ENCODE results near the gene SCART1. TPM values are rescaled to one million over a fixed set of nuclear protein-coding genes. Genes with fewer than 3 reads are reported as not detected.
"Not testable (repeated sequence)": the region's sequence is repeated elsewhere in the genome, so short reads cannot be mapped to it uniquely, and the experiment has no call there.

Gene SCART1
- total RNA-seq, 1 experiment from 2014 or later: 0.57 TPM

DNA sequence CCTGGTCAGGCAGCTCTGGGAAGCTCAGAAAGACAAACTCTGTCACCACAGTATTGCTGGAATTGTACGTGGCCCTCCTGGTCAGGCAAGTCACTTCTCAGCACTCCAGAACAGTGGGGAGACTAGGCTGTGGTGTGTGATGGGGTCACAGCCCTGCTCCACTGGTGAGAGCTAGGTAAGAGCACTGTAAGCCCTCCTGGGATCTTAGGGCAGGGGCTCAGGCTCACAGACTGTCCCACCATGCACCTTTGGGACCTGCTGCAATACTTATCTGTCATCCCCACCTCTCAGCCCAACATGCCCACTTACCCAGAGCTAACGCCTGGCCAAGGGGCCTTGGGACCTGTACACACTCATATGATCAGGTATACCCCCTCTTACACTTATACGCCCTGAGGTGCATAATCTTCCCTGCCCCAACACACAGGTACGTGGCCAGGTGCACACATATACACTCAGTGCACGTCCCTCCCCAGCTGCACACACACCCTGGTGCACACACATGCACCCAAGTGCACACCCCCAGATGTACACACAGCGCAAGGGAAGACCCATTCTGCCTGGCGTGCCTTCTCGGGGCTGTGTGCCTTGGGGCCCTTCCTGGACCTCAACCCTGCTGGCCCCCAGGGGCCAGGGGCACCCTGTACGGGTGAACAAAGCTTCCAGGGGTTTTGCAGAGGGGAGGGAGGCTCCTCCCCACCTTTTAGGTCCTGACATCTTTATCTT is 21.7 kb upstream of the SCART1 start:
- not testable (repeated sequence) for DNase-seq (ENCODE audit: low read depth)

DNA sequence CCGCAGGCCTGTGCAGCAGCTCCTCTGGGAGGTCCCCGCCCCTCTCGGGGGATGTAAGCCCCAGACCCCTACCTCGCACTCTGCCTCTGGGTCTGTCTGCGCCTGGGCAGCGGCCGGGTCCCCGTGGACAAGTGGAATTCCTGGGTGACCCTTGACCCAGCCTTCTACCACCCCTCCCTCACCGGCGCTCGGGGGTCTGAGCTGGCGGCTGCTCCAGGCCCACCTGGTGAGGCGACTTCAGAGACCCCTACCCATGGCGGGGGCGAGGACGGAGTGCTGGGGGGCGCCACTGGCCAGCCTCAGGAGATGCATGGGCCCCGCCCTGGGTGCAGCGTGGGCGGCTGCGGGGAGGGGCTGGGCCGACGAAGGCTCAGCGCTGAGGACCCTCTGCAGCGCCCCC is 21.0 kb upstream of the SCART1 start:
- not testable (repeated sequence) for DNase-seq (ENCODE audit: low read depth)

DNA sequence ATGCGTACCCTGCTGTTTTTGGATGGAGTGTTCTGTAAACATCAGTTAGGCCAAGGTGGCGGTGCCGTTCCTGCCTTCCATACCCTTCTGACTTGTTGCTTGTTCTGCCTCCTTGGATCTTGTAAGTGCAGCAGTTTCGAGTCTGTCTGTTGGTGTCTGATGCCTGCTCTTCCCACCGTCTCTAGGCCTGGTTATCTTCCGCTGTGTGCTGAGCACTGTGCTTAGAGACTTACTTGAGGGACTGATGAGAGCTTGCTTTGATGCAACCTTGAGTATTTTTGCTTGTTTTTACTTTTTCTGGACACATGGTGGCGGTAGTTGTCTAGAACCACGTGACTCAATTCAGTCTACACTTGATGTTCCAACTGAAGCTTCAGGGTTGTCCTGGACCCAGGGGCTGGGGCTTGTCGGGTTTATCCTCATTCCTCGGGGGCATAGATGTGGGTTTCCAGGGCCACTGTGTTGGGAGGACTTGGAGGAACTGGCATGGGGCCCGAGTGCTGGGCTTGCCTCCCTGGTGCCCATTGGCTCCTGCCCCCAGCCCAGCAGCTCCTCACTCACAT is 15.0 kb upstream of the SCART1 start:
- peak; percentile 39 for DNase-seq (ENCODE audit: low read depth)

DNA sequence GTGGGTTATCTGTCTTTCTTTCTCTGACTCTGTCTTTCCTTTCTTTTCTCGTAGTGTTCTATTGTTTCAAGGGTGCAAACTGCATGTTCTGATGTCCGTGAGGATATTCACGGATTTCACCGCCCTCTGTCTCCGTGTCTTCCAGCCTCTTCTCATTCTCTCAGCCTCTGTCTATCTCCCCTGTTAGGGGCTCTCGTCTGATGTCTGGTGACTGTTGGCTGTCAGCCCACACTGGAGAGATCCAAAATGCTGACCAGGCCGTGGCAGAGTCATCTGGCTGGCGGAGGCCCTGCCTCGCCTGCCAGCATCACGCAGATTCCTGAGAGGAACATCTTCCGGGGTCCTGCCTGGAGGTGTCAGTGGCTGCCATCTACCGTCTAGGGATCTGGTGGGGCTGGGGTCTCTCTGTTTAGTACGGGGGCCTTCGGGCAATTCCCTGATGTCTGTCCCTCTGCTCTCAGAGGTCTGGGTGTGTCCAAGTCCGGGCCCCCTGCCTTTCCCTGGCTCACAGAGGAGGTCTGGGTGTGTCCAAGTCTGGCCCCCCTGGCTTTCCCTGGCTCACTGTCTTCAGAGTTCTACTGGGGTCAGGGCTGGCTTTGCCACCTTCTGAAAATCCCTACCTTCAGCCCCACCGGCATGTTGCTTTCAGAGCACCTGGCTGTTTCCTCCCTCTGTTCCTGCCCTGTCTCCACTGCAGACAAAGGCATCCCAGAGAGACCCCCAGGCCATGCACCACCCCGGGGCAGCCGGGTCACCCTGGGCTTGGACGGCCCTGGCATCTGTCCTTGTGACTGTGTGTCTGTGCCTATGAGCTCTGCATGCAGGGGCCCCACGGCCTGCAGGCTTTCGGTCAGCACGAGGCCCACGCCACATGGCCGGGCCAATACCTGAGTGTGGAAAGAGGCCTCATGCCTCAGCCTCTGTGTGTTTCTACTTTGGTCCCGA is 14.0 kb upstream of the SCART1 start:
- DNase-seq (ENCODE audit: low read depth): no peak

DNA sequence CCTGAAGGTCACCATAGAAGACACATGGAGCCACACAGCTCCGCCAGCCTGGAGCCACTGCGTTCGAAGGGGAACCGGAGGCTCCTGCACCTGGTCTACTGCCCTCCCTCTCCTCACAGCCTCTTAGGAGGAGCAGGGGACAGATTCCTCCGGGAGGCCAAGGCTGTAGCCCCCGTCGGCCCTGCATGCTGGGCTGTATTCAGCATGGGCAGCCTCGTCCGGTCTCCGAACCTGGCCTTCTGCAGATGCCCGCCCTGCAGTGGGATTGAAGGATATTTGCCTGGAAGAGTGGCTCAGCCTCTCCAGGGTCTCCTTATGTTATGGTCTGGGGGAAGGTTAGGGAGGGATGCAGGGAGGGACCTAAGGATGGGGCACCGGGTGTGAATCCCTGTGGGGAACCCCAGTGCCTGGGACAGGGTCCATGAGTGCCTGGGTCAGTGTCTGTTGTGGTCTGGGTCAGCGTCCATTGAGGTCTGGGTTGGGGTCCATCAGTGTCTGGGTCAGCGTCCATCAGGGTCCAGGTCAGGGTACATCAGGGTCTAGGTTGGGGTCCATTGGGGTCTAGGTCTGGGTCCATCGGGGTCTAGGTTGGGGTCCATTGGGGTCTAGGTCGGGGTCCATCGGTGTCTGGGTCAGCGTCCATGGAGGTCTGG is 13.0 kb upstream of the SCART1 start:
- DNase-seq (ENCODE audit: low read depth): no peak

DNA sequence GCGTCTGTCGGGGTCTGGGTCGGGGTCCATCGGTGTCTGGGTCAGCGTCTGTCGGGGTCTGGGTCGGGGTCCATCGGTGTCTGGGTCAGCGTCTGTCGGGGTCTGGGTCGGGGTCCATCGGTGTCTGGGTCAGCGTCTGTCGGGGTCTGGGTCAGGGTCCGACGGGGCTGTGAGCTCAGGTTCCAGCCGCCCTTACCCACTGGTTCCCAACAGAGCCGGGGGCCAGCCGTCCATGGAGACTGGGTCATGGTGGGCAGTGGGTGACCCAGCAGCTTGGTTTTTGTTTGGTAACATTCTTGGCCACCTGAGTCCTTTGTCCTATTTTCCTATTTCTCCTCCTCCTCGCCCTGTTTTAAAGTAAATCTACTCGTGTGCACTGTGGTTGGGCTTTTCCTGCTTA is 12.4 kb upstream of the SCART1 start:
- not testable (repeated sequence) for DNase-seq (ENCODE audit: low read depth)

DNA sequence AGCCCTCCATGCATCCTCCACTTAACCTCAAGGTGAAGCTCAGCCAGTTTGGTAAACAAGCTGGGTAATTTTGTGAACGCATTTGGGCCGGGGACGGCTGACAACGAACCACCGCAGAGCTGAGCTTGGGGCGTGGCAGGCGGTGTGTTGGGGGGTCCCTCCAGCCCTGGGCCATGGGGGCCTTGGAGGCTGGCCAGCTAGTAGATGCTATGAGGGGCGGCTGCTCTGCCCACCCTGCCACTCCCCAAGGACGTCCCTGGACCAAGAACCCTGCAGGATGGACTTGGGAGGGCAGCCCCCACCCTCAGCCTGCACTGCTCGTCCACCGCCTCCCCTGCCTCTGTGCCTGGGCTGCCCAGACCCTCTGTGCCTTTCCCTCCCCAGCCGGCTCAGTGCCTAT is 12.0 kb upstream of the SCART1 start:
- no peak for DNase-seq (ENCODE audit: low read depth)

DNA sequence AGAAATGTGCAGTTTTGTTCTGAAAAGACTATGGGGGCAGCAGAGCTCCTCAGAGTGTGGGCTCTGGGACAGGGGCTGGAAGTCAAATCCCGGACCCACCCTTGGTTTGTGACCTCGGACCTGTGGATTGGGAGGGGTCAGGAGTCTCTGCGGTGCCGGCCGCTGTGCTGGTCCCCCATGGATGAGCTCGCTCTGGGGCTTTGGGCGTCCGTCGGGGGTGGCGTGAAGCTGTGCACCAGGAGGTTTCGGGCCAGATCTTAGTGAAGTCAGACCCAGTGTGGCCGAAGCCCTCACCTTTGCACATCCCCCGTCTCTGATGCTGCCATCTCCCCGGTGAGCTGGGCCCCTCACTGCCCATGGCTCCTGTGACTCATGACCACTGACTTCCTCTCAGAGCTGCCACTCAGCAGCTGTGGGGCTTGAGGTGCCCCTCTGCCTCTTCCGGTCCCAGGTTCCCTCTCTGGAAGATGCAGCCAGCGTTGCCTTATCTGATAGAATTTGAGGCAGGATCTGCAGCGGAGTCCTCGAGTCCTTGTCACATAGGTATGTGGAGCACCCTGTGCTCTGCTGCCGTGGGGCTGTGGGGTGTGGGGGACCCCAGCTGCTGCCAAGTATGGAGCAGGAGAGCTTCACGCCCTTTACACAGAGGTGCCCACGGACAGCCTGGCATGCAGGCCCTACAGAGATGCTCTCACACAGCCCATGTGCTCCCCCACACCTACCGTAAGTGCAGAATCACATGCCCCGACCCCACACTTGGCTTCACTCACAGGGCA is 11.4 kb upstream of the SCART1 start:
- DNase-seq (ENCODE audit: low read depth): no peak

DNA sequence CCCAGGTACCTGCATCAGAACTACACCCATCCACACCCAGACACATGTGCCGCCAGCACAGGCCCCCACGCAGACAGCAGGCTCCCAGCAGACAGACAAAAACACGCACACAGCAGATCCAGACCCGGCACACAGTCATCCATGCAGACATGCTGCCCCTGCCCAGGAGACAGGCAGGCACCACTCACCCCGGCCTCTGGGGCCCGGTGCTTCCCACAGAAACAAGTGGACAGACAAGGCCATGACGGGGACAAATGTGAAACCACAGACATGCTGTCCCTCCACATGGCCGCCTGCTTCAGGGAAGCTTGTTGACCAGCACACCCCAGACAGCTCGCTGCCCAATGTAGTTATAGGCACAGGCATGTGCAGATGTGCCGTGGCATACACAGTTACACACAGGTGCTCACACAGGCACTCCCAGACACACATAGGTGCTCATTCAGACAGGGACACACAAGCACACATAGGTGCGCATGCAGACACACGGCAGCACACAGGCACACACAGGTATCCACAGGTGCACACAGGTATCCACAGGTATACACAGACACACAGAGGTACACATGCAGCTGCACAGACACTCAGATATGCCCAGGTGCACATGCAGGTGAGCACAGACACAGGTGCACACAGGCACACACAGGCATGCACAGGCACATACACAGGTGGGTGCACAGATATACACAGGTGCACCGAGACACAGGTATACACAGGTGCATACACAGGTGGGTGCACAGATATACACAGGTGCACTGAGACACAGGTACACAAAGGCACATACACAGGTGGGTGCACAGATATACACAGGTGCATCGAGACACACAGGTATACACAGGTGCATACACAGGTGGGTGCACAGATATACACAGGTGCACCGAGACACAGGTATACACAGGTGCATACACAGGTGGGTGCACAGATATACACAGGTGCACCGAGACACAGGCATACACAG is 10.5 kb upstream of the SCART1 start:
- DNase-seq (ENCODE audit: low read depth): no peak

DNA sequence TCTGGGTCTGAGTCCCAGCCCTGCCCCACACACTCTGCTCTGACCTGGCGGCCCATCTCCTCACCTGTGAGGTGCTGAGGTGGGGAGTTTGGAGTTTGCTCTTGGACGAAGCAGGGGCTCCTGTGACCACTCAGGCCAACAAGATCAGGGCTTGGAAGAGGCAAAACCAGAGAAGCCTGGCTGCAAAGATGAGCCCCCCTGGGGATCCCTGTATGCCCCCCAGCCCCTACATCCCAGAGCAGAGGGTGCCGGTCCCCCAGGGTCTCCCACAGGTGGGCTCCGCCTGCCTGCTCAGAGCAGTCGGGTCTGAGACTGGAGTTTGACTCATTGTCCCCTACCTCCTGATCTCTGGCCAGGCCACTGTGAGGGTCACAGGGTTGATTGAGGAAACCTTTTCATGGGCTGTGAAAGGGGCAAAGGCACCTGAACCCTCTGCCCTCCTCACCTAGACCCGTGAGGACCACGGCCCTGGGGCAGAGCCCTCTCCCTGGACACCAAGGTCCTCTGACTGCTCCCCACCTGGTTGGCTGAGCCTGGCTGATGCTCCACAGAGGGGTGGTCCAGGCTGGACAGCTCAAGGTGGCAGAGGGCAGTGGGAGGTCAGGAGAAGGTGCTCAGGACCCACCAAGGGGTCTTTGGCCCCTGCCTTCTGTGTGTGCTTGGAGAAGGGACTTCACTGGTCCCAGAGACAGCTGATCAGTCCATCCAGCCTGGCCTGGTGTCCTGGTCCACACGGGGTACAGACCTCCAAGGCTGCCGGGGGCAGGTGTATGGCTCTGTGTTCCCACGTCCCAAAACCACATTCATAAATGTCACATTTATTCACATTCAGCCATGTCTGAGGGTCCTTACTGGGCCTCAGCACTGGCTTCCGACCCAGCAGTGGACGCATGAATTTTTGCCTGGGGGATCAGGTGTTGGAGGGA is 9.1 kb upstream of the SCART1 start:
- DNase-seq (ENCODE audit: low read depth): no peak

DNA sequence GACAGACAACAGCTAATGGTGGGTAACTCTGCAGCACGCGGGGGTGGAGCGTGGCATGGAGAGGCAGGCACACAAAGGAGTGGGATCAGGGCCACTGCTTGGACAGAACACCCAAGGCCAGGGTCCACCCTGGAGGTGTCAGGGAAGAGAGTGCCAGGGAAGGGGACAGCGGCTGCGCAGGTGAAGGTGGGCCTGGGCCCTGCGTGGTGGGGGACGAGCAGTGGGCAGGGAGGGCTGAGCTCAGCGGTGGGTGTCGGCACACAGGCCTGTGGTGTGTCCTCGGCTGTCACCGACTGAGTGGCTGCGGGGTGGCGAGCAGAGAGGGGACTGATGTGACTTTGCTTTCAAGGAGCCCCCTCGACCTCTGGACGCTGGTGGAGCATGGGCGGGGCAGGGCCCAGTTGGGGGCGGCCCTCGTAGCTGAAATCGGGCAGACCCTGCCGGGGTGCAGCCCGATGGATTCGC is 8.4 kb upstream of the SCART1 start:
- DNase-seq (ENCODE audit: low read depth): no peak

DNA sequence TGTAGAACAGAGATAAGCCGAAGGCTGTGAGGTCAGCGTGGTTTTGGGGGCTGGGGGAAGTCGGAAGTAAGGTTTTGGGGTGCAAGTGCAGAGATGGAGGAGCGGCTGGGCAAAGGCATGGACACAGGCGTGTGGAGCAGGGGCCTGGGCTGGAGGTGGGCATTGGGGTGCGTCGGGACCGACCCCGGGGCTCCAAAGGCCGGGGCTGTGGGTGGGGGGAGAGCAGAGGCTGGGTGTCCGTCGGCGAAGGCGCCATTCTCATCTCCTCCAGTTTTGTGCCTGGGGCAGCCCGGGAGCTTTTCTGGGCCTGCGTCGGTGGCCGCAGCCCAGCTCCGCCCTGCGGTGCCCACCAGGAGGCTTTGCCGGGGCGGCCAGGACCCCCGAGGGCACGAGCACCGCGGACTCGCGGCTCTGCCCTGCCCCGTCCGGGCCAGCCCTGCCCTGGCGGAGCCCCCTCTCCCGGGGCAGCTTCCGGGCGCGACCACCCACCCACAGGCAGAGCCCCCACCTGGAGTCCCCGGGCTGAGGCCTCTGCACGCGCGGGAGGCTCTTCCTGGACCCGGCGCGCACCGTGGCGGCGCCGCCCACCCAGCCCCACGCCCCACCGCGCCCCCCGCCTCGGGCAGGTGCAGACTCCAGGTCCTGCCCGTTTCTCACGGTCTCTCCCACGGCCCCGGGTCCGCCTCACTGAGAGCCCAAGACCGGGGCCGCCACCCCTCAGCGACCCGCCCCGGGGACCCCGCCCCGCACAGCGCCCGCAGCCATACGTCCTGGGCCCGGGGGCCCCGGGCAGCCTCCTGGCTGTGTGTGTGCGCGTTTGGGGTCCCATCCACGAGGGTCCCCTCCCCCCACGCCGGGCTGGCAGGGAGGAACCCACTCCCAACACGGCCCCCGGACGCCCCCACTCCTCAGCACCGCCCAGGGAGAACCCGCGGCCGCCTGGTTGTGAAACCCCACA is 7.7 kb upstream of the SCART1 start:
- DNase-seq (ENCODE audit: low read depth): no peak

DNA sequence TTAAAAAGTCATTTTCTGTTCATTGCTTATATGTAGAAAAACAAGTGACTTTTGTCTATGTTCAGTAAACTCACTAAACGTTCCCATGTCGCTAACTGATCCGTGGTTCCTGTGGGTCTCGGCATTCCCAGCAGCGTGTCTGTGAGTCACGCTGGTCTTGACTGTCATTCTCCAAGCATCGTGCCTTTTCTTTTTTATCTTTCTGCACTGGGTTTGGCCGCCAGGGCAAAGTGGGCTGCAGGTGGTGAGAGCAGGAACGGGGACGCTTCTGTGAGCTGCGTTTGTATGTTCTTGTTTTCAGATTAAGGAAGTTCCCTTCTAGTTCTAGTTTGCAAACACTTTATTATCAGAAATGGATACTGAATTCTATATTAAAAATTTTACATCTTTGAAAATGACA is 6.8 kb upstream of the SCART1 start:
- DNase-seq (ENCODE audit: low read depth): no peak

DNA sequence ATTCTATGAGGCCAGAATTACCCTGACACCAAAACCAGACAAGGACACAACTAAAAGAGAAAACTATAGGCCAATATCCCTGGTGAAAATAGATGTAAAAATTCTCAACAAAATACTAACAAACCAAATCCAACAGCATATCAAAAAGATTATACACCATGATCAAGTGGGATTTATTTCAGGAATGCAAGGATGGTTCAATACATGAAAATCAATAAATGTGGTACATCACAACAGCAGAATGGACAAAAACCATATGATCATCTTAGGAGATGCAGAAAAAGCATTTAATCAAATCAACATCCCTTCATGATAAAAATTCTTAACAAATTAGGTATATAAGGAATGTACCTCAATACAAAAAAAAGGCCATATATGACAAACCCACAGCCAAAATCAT is 5.6 kb upstream of the SCART1 start:
- DNase-seq (ENCODE audit: low read depth): no peak

DNA sequence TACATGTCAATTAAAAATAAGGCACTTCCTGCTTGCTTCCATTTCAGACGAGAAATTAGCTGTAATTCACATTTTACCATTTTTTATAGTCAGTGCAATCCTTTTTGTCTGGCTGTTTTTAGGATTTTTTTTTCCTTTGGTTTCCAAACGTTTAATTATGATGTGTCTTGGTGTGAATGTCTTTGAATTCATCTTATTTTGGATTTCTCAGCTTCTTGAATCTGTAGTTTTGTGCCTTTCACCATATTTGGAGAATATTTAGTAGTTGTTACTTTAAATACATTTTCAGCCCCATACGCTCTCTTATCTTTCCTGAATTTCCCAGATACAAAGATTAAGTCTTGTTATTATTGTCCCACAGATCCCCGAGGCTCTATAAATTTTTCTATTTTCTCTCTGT is 2.4 kb upstream of the SCART1 start:
- no peak for DNase-seq (ENCODE audit: low read depth)

DNA sequence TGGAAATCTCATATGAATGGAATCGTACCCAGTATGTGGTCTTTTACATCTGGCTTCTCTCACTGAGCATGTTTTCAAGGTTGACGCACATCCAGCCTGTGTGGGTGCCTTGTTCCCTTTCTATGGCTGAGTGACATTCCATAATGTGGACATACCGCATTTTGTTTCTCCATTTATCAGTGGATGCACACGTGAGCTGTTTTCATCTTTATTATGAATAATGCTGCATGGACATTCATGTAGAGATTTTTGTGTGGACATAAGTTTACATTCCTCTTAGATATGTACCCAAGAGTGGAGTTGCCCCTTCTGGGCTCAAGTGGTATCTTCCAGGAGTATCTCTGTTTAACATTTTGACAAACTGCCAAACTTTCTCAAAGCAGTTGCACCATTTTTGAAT is 1.3 kb upstream of the SCART1 start:
- DNase-seq (ENCODE audit: low read depth): no peak

DNA sequence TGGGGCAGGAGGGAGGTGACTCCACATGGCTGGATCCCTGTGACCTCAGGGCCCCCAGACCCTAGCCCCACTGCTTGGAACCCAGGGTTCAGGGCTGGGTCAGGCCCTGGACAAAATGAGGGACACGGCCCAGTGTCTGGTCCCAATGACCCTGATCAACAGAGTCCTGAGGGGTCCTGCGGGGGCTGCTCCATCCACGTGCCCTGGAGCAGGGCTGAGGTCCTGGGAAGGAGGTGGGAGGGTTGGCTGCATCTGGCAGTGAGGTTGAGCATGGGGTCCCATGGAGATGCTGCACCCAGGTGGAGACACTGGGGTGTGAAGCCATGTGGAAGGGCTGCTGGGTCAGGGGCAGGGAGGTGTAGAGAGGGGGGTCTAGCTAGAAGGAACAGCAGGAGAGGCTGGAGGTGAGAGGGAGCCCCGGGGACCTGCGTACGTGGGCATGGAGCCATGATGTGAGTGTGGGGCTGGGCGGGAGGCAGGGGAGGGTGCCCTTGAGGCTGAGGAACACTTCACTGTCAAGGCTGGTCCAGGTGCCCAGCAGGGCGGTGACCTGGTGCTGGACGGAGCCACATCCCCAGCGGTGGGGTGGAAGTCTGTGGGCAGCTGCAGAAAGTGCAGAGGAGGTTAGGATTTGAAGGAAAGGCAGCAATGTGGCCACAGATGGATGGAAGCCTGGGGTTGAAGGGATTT is 604 bp downstream of the SCART1 start:
- DNase-seq (ENCODE audit: low read depth): no peak
